NCI-H460 (cell line): ENCODE data around the gene OR4C3. TPM values are rescaled to one million over a fixed set of nuclear protein-coding genes. Genes with fewer than 3 reads are reported as not detected.
"Not testable (repeated sequence)": the region's sequence is repeated elsewhere in the genome, so short reads cannot be mapped to it uniquely, and the experiment has no call there.

Experiments used
- DNase-seq: peaks from one replicate; pipeline ENCODE4 v3.0.0-alpha.2; 2016; ENCODE audit warnings: low read depth; ENCODE audit errors: extremely low read depth
- polyA plus RNA-seq: library from polyadenylated mRNA; depleted of rRNA; stranded (reverse); fragments of >200 nt; gene quantifications from 2 replicates; pipeline ENCODE4 v1.2.3, GENCODE V29; 2014; cell fraction: nucleus; rRNA removed
- total RNA-seq: library from RNA; depleted of rRNA; stranded (reverse); fragments of >200 nt; shearing (Covaris generic); gene quantifications from 2 replicates; pipeline ENCODE4 v1.2.3, GENCODE V29; 2014; rRNA removed

Gene OR4C3
- total RNA-seq, result not detected in 2 replicates
- polyA plus RNA-seq, result not detected in 2 replicates

DNA sequence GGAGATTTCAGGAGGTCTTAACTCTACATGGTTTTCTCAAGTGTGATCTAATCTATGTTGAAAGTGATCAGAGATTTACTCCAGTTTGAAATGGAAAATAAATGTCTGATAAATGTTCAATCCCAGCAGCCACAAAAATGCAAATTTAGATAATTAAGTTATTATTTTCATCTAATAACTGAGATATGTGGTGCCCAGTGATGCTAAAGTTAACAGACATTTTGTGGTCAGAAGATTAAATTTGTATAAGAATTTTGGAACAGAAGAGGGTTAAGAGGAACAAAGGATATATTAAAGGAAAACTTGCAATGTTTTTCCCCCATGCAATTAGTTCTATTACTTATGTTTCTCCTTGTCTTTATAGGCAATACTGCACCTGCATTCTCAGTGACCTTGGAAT, at the start of gene OR4C3:
TSS of gene OR4C3 (plus strand) at position 301 of the 400 bp plus-strand sequence. CDS start 102 bp downstream, outside the sequence.
- DNase-seq, result not testable (repeated sequence)

DNA sequence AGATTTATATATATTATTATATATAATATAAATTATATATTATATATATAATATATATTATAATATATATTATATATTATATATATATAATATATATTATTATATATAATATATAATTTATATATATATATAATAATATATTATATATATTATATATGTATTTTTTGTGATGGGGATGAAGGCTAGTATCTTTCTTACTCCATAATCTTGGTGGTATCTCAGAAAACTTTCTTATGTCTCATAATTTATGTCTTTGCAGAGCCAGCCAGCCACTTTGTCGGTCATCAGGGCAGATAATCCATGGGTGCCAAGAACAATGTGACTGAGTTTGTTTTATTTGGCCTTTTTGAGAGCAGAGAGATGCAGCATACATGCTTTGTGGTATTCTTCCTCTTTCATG, 18.8 kb upstream of the OR4C3 start, which contains the start of gene OR4S1:
TSS of gene OR4S1 (plus strand) at position 301 of the 400 bp plus-strand sequence. CDS start at position 301, 0 bp downstream.
- no peak for DNase-seq

- DNase-seq, result peak; percentile 55
Measured at GRCh38 chr11:48307760-48308386, 16.8 kb upstream of the OR4C3 start.

- not testable (repeated sequence) for DNase-seq
Measured at GRCh38 chr11:48313590-48313989, 11.1 kb upstream of the OR4C3 start.

- DNase-seq, result not testable (repeated sequence)
Measured at GRCh38 chr11:48319813-48320212, 4.9 kb upstream of the OR4C3 start.

- DNase-seq, result no peak
Measured at GRCh38 chr11:48341466-48341865, 16.7 kb downstream of the OR4C3 start.

GRCh38 chr11:48342505-48342904, 17.8 kb downstream of the OR4C3 start:
- DNase-seq, result not testable (repeated sequence)

DNA sequence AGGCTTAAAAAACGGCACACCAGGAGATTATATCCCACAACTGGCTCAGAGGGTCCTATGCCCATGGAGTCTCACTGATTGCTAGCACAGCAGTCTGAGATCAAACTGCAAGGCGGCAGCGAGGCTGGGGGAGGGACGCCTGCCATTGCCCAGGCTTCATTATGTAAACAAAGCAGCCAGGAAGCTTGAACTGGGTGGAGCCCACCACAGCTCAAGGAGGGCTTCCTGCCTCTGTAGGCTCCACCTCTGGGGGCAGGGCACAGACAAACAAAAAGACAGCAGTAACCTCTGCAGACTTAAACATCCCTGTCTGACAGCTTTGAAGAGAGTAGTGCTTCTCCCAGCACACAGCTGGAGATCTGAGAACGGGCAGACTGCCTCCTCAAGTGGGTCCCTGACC, 21.6 kb downstream of the OR4C3 start:
- not testable (repeated sequence) for DNase-seq

DNA sequence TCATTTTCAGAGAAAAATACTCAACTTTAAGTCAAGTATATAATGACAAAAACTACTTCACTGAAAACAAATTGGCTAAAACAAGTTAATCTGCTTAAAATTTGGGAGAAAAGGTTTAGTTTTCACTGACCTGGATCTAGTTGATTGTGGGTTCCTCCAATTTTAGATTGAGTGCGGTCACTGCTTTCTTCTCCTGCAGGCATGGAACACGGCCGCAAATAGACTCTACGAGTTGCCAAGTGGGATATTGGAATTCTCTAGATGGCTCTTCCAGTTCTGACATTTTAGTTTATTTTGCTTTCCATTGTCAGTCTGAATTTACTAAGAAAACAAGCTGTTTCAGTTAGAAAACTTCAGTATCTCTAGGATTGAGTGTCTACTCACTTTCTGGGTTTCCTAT, 29.3 kb downstream of the OR4C3 start:
- no peak for DNase-seq

DNA sequence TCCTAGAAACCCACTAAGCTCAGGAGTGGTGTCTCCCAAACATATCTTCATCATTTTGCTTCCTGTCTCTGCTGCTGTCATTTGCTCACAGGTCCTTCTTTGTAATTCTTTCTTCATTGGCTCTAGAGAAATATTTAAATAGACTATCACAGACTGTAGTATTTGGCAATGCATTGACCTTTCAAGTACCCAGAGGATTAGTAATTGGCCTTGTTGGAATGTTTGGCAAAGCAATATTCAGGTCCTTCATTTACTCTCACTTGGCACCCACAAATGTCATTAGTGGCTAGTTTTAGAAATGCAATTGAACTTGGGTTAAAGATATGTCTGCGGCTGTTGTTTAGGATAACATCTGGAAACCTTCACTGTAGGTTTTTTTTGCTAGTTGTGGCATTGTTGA, 30.0 kb downstream of the OR4C3 start:
- DNase-seq, result no peak

- DNase-seq, result not testable (repeated sequence)
Measured at GRCh38 chr11:48361289-48361688, 36.6 kb downstream of the OR4C3 start.

- no peak for DNase-seq
Measured at GRCh38 chr11:48366365-48366764, 41.6 kb downstream of the OR4C3 start, which contains the start of gene OR4C5. OR4C5 (minus strand) TSS chr11:48366465; CDS start chr11:48366465, 0 bp downstream.

Other genes with a start within 250 kb of the OR4C3 start
- not detected in 2 replicates for gene OR4B1, start 108.1 kb upstream of the OR4C3 start, total RNA-seq
- not detected in 2 replicates for gene OR4X2, start 79.8 kb upstream of the OR4C3 start, total RNA-seq
- not detected in 2 replicates for gene OR4X1, start 61.1 kb upstream of the OR4C3 start, total RNA-seq
- gene OR4S1, start 18.7 kb upstream of the OR4C3 start, total RNA-seq, result not detected in 2 replicates
- gene OR4C5, start 41.5 kb downstream of the OR4C3 start, total RNA-seq, result not detected in 2 replicates
- not detected in 2 replicates for gene OR4A47, start 163.9 kb downstream of the OR4C3 start, total RNA-seq